SU-DHL-6 (cell line): Measurements from ENCODE around the gene GPR68.

ENCODE experiments used
- H2AFZ ChIP-seq: fragments of 200-600 bp; sonication (generic); 2 replicates; pipeline ENCODE4 v1.6.1; 2014; ENCODE audit warnings: low read depth, mild to moderate bottlenecking, moderate library complexity, mixed read lengths, antibody characterized with exemption, low read length; ENCODE audit not compliant: severe bottlenecking
- H3F3A ChIP-seq: fragments of 200-600 bp; shearing (Covaris generic); 2 replicates; pipeline ENCODE4 v1.6.0; 2016; ENCODE audit warnings: antibody characterized with exemption, mild to moderate bottlenecking; ENCODE audit not compliant: insufficient read depth
- H3K27ac ChIP-seq: fragments of 200-600 bp; sonication (generic); 2 replicates; pipeline ENCODE4 v1.5.1; 2016; ENCODE audit warnings: low read depth, mild to moderate bottlenecking, low read length, moderate library complexity, mixed read lengths
- H3K27me3 ChIP-seq: fragments of 200-600 bp; sonication (generic), shearing (Covaris generic); 2 replicates; pipeline ENCODE4 v1.6.0; 2014; ENCODE audit warnings: mild to moderate bottlenecking, low read length
- H3K36me3 ChIP-seq: fragments of 200-600 bp; sonication (generic); 2 replicates; pipeline ENCODE4 v1.6.1; 2014; ENCODE audit warnings: mild to moderate bottlenecking, low read length, mixed read lengths
- H3K4me2 ChIP-seq: fragments of 300-600, 200-600 bp; shearing (Covaris generic), sonication (generic); 2 replicates; pipeline ENCODE4 v1.6.0; 2014; ENCODE audit warnings: low read length, low read depth, mild to moderate bottlenecking; ENCODE audit not compliant: poor library complexity, severe bottlenecking
- H3K4me3 ChIP-seq: fragments of 200-600 bp; sonication (generic); 2 replicates; pipeline ENCODE4 v1.5.1; 2014; ENCODE audit warnings: antibody characterized with exemption, low read length, mild to moderate bottlenecking, mixed read lengths; ENCODE audit not compliant: insufficient read depth, poor library complexity, severe bottlenecking
- H3K79me2 ChIP-seq: fragments of 200-600 bp; sonication (generic); 2 replicates; pipeline ENCODE4 v1.6.1; 2014; ENCODE audit warnings: mild to moderate bottlenecking, low read length, moderate library complexity; ENCODE audit not compliant: insufficient read depth
- H3K9ac ChIP-seq: fragments of 200-600 bp; sonication (generic); 2 replicates; pipeline ENCODE4 v1.7.0; 2014; ENCODE audit warnings: mild to moderate bottlenecking, low read length
- H3K9me2 ChIP-seq: fragments of 200-600 bp; sonication (generic); replicated peaks from 2 replicates; pipeline ENCODE4 v1.6.1; 2014; ENCODE audit warnings: low read length; ENCODE audit not compliant: insufficient read depth
- H3K9me3 ChIP-seq: fragments of 200-600 bp; sonication (generic); 2 replicates; pipeline ENCODE4 v1.6.1; 2014; ENCODE audit warnings: low read length, mixed read lengths; ENCODE audit not compliant: insufficient read depth
- H4K20me1 ChIP-seq: fragments of 200-600 bp; sonication (generic); 2 replicates; pipeline ENCODE4 v1.6.1; 2014; ENCODE audit warnings: low read depth, mild to moderate bottlenecking, antibody characterized with exemption, low read length, moderate library complexity, mixed read lengths
- CTCF ChIP-seq: fragments of 200-600 bp; sonication (generic); IDR thresholded peaks from one replicate; pipeline ENCODE4 v1.5.1; 2017; ENCODE audit warnings: antibody characterized with exemption, mild to moderate bottlenecking, low read length, moderate library complexity; ENCODE audit not compliant: insufficient read depth, poor library complexity, severe bottlenecking
- EZH2phosphoT487 ChIP-seq: fragments of 200-600 bp; sonication (generic), shearing (Covaris generic); conservative IDR thresholded peaks from 2 replicates; pipeline ENCODE4 v1.6.1; 2018; ENCODE audit warnings: mild to moderate bottlenecking, antibody characterized with exemption, low read length, moderate library complexity, mixed read lengths

GPR68 gene

GRCh38 chr14:91252871-91253794 is 8.6 kb upstream of the GPR68 start:
- Histone ChIP-seq H3K9me3 (no peaks in the 10 kb centered on the region), H3K4me3 (peak overlapping the region; percentile 33), H3F3A (no peaks in the 10 kb centered on the region; the same call in 1 of the 2 replicates), H2AFZ (peak overlapping the region; percentile 55), H3K36me3 (no peaks in the 10 kb centered on the region), H3K27me3 (no peaks in the 10 kb centered on the region), H3K9ac (peak overlapping the region; percentile 44), H3K79me2 (no peaks in the 10 kb centered on the region), H3K9me2 (no peaks in the 10 kb centered on the region), H3K4me2 (peak overlapping the region; percentile 57), H4K20me1 (no peaks in the 10 kb centered on the region), H3K27ac (no peak overlapping the region)
- TF ChIP-seq EZH2phosphoT487 (no peak), CTCF (no peak)

DNA sequence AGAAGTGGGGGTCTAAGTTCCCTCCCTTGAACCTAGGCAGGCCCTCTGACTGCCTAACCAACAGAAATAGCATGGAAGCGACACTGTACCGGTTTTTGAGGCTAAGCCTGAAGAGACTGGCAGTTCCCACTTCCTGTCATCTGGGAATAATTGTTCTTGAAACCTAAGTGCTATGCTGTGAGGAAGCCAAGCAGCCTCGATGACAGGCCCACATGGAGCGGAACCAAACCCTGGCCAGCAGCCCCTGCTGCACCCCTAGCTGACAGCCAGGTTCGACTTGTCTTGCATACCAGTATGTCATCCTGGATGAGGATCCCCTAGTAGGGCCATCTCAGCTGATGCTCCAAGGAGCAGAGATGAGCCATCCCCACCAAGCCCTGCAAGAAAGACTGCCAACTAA is 6.4 kb upstream of the GPR68 start:
- H3K9ac ChIP-seq = no peak overlapping the region
- no peak for TF ChIP-seq CTCF
- no peak for TF ChIP-seq EZH2phosphoT487
- H3K36me3 ChIP-seq = no peaks in the 10 kb centered on the region
- no peak overlapping the region for H3K4me3 ChIP-seq
- no peaks in the 10 kb centered on the region for H3K9me2 ChIP-seq
- H2AFZ ChIP-seq = no peak overlapping the region
- H4K20me1 ChIP-seq = no peaks in the 10 kb centered on the region
- no peaks in the 10 kb centered on the region; the same call in 1 of the 2 replicates for H3F3A ChIP-seq
- H3K27ac ChIP-seq = peak overlapping the region; percentile 56; the same call in 1 of the 2 replicates
- H3K4me2 ChIP-seq = no peak overlapping the region
- H3K9me3 ChIP-seq = no peaks in the 10 kb centered on the region
- H3K79me2 ChIP-seq = no peaks in the 10 kb centered on the region
- H3K27me3 ChIP-seq = no peaks in the 10 kb centered on the region

DNA sequence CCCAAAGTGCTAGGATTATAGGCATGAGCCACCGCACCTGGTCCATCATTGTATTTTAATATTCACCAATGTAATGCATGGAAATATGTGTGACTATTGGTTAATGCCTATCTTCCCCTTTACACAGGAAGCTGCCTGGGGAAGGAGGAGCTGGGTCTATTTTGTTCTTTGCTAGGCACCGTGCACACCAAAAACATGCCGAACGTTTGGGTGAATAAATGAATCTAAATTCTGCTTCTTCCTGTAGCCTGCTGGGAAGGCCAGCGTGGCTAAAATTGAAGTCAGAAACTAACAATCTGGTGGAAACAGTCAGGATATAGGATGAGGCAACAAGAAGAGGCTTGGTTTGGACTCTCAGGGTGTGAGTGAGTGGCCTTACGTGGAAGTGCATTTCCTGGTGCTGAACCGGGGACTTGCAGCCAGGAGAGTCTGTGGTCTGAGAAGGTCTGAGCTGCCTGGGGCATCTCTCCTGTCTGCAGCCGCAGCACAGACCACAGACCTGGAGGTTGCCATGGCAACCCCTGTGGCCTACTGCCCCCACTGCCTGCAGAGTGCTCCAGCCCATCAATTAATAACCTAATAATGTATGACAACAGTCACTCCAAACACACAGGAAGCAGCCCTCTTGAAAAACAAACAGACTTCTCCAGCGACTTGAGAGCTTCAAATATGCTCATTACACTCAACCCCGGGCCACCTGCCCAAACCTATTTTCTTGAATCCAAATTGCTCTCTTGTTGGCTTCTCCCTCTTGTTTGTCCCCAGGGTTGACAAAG is 5.5 kb upstream of the GPR68 start:
- H3K27me3 ChIP-seq = no peaks in the 10 kb centered on the region
- H3K79me2 ChIP-seq = no peaks in the 10 kb centered on the region
- peak overlapping the region; percentile 50 for H2AFZ ChIP-seq
- no peaks in the 10 kb centered on the region for H3K36me3 ChIP-seq
- no peaks in the 10 kb centered on the region for H3K9me2 ChIP-seq
- no peak for TF ChIP-seq CTCF
- TF ChIP-seq EZH2phosphoT487 = no peak
- peak overlapping the region; percentile 13; the same call in 1 of the 2 replicates for H3K9ac ChIP-seq
- H3F3A ChIP-seq = no peaks in the 10 kb centered on the region; the same call in 1 of the 2 replicates
- peak overlapping the region; percentile 32 for H3K4me2 ChIP-seq
- no peak overlapping the region for H3K4me3 ChIP-seq
- no peaks in the 10 kb centered on the region for H3K9me3 ChIP-seq
- H4K20me1 ChIP-seq = no peaks in the 10 kb centered on the region
- H3K27ac ChIP-seq = peak overlapping the region; percentile 56
